IMR-90 (cell line): Measurements from ENCODE around the gene ZNF775. TPM values are rescaled to one million over a fixed set of nuclear protein-coding genes. Genes with fewer than 3 reads are reported as not detected.

Experiments used
- ATAC-seq: fragments of 200-7000 bp; cut with Tn5 transposase; 2 replicates; pipeline ENCODE4 v1.9.1; 2020; ENCODE audit warnings: low read depth, mild to moderate bottlenecking, moderate library complexity
- BruUV-seq: library from RNA; stranded (reverse); fragments of 400-500 nt; replicated peaks from 2 replicates; lab custom pipeline; 2021; lab: Mats Ljungman, UMichigan
- CTCF ChIA-PET: fragments of 300-600 bp; formaldehyde crosslinking; extraction: SDS; loops from one replicate; lab custom pipeline; 2021; ENCODE audit warnings: antibody characterized with exemption; lab: Yijun Ruan, JAX
- POLR2A ChIA-PET: fragments of 300-600 bp; sonication (Branson Sonifier 250); formaldehyde crosslinking; loops from one replicate; lab custom pipeline; 2022; ENCODE audit warnings: antibody characterized with exemption; ENCODE audit not compliant: unreplicated experiment; lab: Charles Lee
- DNase-seq: peaks from one replicate; pipeline ENCODE4 v3.0.0; 2013
- H2AFZ ChIP-seq: replicated peaks from 2 replicates; pipeline ENCODE3; 2013; ENCODE audit warnings: low read length, mild to moderate bottlenecking; ENCODE audit not compliant: poor library complexity
- H2AK5ac ChIP-seq: 2 replicates; pipeline ENCODE4 v1.6.1; 2013; ENCODE audit warnings: low read depth, low read length, inconsistent platforms
- H2AK9ac ChIP-seq: replicated peaks from 2 replicates; pipeline ENCODE3; 2013; ENCODE audit warnings: mild to moderate bottlenecking, low read depth, low read length, moderate library complexity; ENCODE audit not compliant: poor library complexity
- H2BK120ac ChIP-seq: 2 replicates; pipeline ENCODE4 v1.6.1; 2013; ENCODE audit warnings: low read depth, low read length, inconsistent platforms
- H2BK15ac ChIP-seq: 3 replicates; pipeline ENCODE4 v1.6.1; 2013; ENCODE audit warnings: low read depth, low read length, inconsistent platforms
- H2BK20ac ChIP-seq: 2 replicates; pipeline ENCODE4 v1.6.1; 2013; ENCODE audit warnings: low read depth, mild to moderate bottlenecking, inconsistent platforms, low read length, moderate library complexity
- H2BK5ac ChIP-seq: 2 replicates; pipeline ENCODE4 v1.6.1; 2013; ENCODE audit warnings: mild to moderate bottlenecking, low read depth, low read length, inconsistent platforms; ENCODE audit not compliant: poor library complexity, severe bottlenecking
- H3K14ac ChIP-seq: replicated peaks from 2 replicates; pipeline ENCODE4 v1.6.1; 2013; ENCODE audit warnings: low read depth, low read length, inconsistent platforms
- H3K18ac ChIP-seq: 2 replicates; pipeline ENCODE4 v1.6.1; 2013; ENCODE audit warnings: low read depth, low read length, control low read depth
- H3K23ac ChIP-seq: 2 replicates; pipeline ENCODE4 v1.6.1; 2013; ENCODE audit warnings: low read depth, low read length, inconsistent platforms
- H3K27ac ChIP-seq: 2 replicates; pipeline ENCODE4 v1.5.1; 2013; ENCODE audit warnings: mild to moderate bottlenecking, control low read depth, low read length; ENCODE audit not compliant: insufficient read depth
- H3K27me3 ChIP-seq: 2 replicates; pipeline ENCODE4 v1.6.1; 2013; ENCODE audit warnings: low read length; ENCODE audit not compliant: control insufficient read depth, insufficient read depth
- H3K36me3 ChIP-seq: 2 replicates; pipeline ENCODE4 v1.6.1; 2013; ENCODE audit warnings: low read length, mixed read lengths; ENCODE audit not compliant: control insufficient read depth, insufficient read depth
- H3K4ac ChIP-seq: 2 replicates; pipeline ENCODE4 v1.6.1; 2013; ENCODE audit warnings: low read depth, low read length, inconsistent platforms
- H3K4me1 ChIP-seq: 2 replicates; pipeline ENCODE4 v1.6.1; 2013; ENCODE audit warnings: low read length, mixed read lengths; ENCODE audit not compliant: control insufficient read depth, insufficient read depth
- H3K4me2 ChIP-seq: 2 replicates; pipeline ENCODE4 v1.6.1; 2013; ENCODE audit warnings: low read depth, mild to moderate bottlenecking, control low read depth, low read length, moderate library complexity
- H3K4me3 ChIP-seq: 2 replicates; pipeline ENCODE4 v1.5.1; 2013; ENCODE audit warnings: low read depth, mild to moderate bottlenecking, control low read depth, low read length, moderate library complexity; ENCODE audit not compliant: insufficient read depth
- H3K56ac ChIP-seq: 2 replicates; pipeline ENCODE4 v1.6.1; 2013; ENCODE audit warnings: low read length, inconsistent platforms; ENCODE audit not compliant: insufficient read depth; ENCODE audit errors: extremely low read depth
- H3K79me1 ChIP-seq, 2 experiments: 2 replicates each; pipeline ENCODE4 v1.6.1; 2013; ENCODE audit warnings: low read length in 2 of 2, inconsistent platforms in 1 of 2, low read depth in 1 of 2
- H3K9ac ChIP-seq: 2 replicates; pipeline ENCODE4 v1.6.1; 2013; ENCODE audit warnings: low read depth, low read length, control low read depth
- H3K9me1 ChIP-seq: 2 replicates; pipeline ENCODE4 v1.6.1; 2013; ENCODE audit warnings: low read length, inconsistent platforms; ENCODE audit not compliant: insufficient read depth
- H3K9me3 ChIP-seq: 2 replicates; pipeline ENCODE4 v1.6.1; 2013; ENCODE audit warnings: low read length; ENCODE audit not compliant: control insufficient read depth, insufficient read depth
- H4K20me1 ChIP-seq: 2 replicates; pipeline ENCODE4 v1.6.1; 2013; ENCODE audit warnings: low read length, inconsistent platforms; ENCODE audit not compliant: insufficient read depth
- H4K5ac ChIP-seq: 2 replicates; pipeline ENCODE4 v1.6.1; 2013; ENCODE audit warnings: mild to moderate bottlenecking, low read depth, low read length, control low read depth
- H4K8ac ChIP-seq, 2 experiments: 2 replicates each; pipeline ENCODE4 v1.6.1; 2013; ENCODE audit warnings: low read depth in 2 of 2, low read length in 2 of 2, control low read depth in 1 of 2, inconsistent platforms in 1 of 2
- H4K91ac ChIP-seq: 2 replicates; pipeline ENCODE4 v1.6.1; 2013; ENCODE audit warnings: low read depth, low read length, inconsistent platforms; ENCODE audit not compliant: insufficient read depth
- BHLHE40 ChIP-seq: fragments of 150-350 bp; IDR thresholded peaks from 2 replicates; pipeline ENCODE4 v1.6.1; 2016; ENCODE audit warnings: mild to moderate bottlenecking, low read depth, low read length
- CEBPB ChIP-seq: IDR thresholded peaks from 2 replicates; pipeline ENCODE4 v1.6.1; 2012; ENCODE audit warnings: low read depth, low read length, improper control_type of control experiment
- CHD1 ChIP-seq: IDR thresholded peaks from 2 replicates; pipeline ENCODE4 v1.6.1; 2012; ENCODE audit warnings: low read depth, low read length, improper control_type of control experiment
- FOS ChIP-seq: fragments of 150-350 bp; IDR thresholded peaks from 2 replicates; pipeline ENCODE4 v1.6.1; 2016; ENCODE audit warnings: low read depth, low read length
- MAFK ChIP-seq: IDR thresholded peaks from 2 replicates; pipeline ENCODE4 v1.6.1; 2012; ENCODE audit warnings: low read depth, low read length, improper control_type of control experiment
- MAZ ChIP-seq: IDR thresholded peaks from 2 replicates; pipeline ENCODE4 v1.6.1; 2012; ENCODE audit warnings: low read depth, mild to moderate bottlenecking, low read length, improper control_type of control experiment, moderate library complexity, borderline replicate concordance
- MXI1 ChIP-seq: IDR thresholded peaks from 2 replicates; pipeline ENCODE4 v1.6.1; 2012; ENCODE audit warnings: low read depth, mild to moderate bottlenecking, low read length, moderate library complexity, borderline replicate concordance
- POLR2A ChIP-seq: IDR thresholded peaks from 2 replicates; pipeline ENCODE4 v1.6.1; 2012; ENCODE audit warnings: mild to moderate bottlenecking, low read depth, low read length
- RAD21 ChIP-seq: IDR thresholded peaks from 2 replicates; pipeline ENCODE4 v1.6.1; 2012; ENCODE audit warnings: low read length, improper control_type of control experiment
- RFX5 ChIP-seq: IDR thresholded peaks from 2 replicates; pipeline ENCODE4 v1.8.0; 2012; ENCODE audit warnings: low read depth, mild to moderate bottlenecking, low read length, moderate library complexity
- SMC3 ChIP-seq: fragments of 150-350 bp; IDR thresholded peaks from 2 replicates; pipeline ENCODE4 v1.6.1; 2016; ENCODE audit warnings: low read depth, mild to moderate bottlenecking, antibody characterized with exemption, low read length, moderate library complexity
- WGBS, 2 experiments: methylation state at CpG; one replicate each; pipeline versions ENCODE4 v1.1.5 to v1.1.7; 2013; ENCODE audit warnings: missing lambda C conversion rate in 2 of 2; ENCODE audit not compliant: insufficient read length in 1 of 2; ENCODE audit errors: extremely low coverage in 2 of 2; 5-methylcytosine and 5-hydroxymethylcytosine counted together
- dilution Hi-C: fragments of 300-500 bp; cut with HindIII; formaldehyde crosslinking; loops from one replicate; pipeline ENCODE4 v1.14.3; 2018; ENCODE audit warnings: low sequenced_read_pairs; ENCODE audit not compliant: unreplicated experiment
- in situ Hi-C: fragments of 300-500 bp; cut with MboI; formaldehyde crosslinking; loops from 3 replicates; pipeline ENCODE4 v1.14.3; 2019; ENCODE audit warnings: low sequenced_read_pairs, inconsistent platforms, mixed read lengths
- intact Hi-C: fragments of 100-400 bp; cut with micrococcal nuclease; formaldehyde crosslinking; loops from 2 replicates; pipeline ENCODE4 v1.10.0; 2022
- polyA plus RNA-seq, 3 experiments: library from polyadenylated mRNA; depleted of rRNA; stranded (reverse); fragments of >200 nt; gene quantifications; 2 replicates each; pipeline ENCODE4 v1.2.3, GENCODE V29; 2012; ENCODE audit warnings: low replicate concordance in 1 of 3
- total RNA-seq: library from RNA; depleted of rRNA; stranded (reverse); fragments of >200 nt; gene quantifications from 2 replicates; pipeline ENCODE4 v1.2.3, GENCODE V29; 2012
- TF ChIP-seq, protein P1 (sequence below): conservative IDR thresholded peaks from 2 replicates; pipeline ENCODE4 v1.5.1; 2012; ENCODE audit warnings: mild to moderate bottlenecking, low read depth, low read length, improper control_type of control experiment

ZNF775 gene
- total and polyA plus RNA-seq, 2 of the 4 experiments (the other 2 are of a cell fraction): 1.4 to 2.6 TPM

DNA sequence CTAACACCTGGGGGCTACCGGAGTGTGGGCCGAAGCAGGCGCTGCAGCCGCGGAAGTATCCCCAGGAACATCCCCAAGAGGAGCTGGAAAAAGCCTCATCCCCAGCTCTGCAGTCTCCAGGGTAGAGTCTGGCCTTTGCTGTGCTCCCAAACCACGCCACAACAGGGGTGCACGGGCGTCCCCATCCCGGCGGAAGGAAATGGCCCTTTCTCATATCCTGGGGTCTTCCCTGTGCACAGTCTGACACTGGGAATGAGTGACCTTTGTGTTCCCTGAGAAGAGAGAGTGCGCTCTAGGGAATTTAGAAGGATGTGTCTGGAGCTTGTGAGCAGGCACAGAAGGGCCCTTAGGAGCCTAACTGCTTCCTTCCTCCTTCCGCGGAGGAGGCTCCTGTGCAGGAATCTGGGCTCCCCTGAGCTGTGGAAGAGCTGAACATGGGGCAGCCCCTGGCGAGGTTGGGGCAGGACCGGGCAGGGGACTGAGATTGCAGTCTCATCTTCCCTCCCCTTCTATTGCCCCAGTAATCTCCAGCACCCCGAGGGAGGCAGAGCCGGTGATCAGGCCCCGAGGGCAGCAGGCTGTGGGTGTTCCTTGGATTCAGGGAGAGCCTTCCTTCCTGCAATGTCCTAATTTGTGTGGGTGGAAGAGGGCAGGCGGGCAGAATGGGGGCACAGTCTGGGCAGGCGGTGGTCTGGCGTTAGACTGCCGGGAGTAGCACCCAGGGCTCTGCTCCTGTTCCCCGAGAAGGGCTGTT is 9.2 kb upstream of the ZNF775 start (continued):
- no peak for TF ChIP-seq MAFK
- TF ChIP-seq CHD1: no peak

DNA sequence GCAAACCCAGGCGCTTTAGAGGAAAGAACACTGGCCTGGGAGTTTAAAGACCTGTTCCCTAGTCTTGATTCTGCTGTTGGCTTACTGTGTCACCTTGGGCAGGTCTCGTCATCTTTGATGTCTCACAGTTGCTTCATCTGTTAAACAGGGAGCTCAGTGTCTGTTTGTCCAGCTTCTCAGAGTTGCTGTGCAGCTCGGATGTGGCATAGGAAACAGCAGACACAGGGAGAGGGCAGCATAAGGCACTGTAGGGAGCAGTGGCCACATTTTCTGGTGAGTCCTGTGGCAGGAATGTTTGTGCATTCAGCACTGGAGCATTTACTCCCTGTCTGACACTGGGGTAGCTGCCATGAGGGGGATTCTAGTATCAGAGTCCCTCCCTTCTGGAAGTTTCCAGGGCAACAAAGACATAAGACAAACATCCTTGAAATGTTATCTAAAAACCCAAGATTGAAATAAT is 8.5 kb upstream of the ZNF775 start:
- POLR2A ChIA-PET: interaction anchor here (0.5 kb wide), 1 partner anchor 18 kb away, joined by 3 read pairs; no protein-coding TSS in a partner anchor
- H3K27ac ChIP-seq: peak overlapping the region; percentile 85

More for the DNA sequence above, 8.5 kb upstream of the ZNF775 start:
- peak overlapping the region; percentile 98 for H3K4ac ChIP-seq
- dilution Hi-C loops (no loop called here), intact Hi-C loops (no loop called here), in situ Hi-C loops (no loop called here)
- 0 out of 3 replicates have a peak overlapping the region, but pooled peaks have one; percentile 17 for H2BK15ac ChIP-seq
- ATAC-seq: peak; percentile 69
- 0 out of 2 replicates have a peak overlapping the region, but pooled peaks have one; percentile 44 for H3K14ac ChIP-seq
- H3K9me3 ChIP-seq: no peaks in the 10 kb centered on the region
- no peak for TF ChIP-seq RFX5
- no peak for TF ChIP-seq MAZ
- no peak; the same call in 1 of the 2 replicates for TF ChIP-seq POLR2A
- TF ChIP-seq BHLHE40: no peak
- TF ChIP-seq FOS: 0 out of 2 replicates have a peak, but pooled peaks have one; percentile 32
- no peak for TF ChIP-seq CEBPB
- TF ChIP-seq RAD21: 0 out of 2 replicates have a peak, but pooled peaks have one; percentile 9
- no peak for TF ChIP-seq CHD1
- peak; percentile 26; the same call in 1 of the 2 replicates for TF ChIP-seq MAFK
- 0 out of 2 replicates have a peak, but pooled peaks have one; percentile 48 for TF ChIP-seq MXI1
- TF ChIP-seq, protein P1, sequence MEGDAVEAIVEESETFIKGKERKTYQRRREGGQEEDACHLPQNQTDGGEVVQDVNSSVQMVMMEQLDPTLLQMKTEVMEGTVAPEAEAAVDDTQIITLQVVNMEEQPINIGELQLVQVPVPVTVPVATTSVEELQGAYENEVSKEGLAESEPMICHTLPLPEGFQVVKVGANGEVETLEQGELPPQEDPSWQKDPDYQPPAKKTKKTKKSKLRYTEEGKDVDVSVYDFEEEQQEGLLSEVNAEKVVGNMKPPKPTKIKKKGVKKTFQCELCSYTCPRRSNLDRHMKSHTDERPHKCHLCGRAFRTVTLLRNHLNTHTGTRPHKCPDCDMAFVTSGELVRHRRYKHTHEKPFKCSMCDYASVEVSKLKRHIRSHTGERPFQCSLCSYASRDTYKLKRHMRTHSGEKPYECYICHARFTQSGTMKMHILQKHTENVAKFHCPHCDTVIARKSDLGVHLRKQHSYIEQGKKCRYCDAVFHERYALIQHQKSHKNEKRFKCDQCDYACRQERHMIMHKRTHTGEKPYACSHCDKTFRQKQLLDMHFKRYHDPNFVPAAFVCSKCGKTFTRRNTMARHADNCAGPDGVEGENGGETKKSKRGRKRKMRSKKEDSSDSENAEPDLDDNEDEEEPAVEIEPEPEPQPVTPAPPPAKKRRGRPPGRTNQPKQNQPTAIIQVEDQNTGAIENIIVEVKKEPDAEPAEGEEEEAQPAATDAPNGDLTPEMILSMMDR: peak; percentile 27; the same call in 1 of the 2 replicates
- TF ChIP-seq SMC3: no peak
- no peaks in the 10 kb centered on the region; the same call in 1 of the 2 replicates for H3K9me1 ChIP-seq
- no peak overlapping the region for H3K18ac ChIP-seq
- peaks cover 38% of the 10 kb centered on the region for H3K36me3 ChIP-seq
- no peak overlapping the region for H2BK20ac ChIP-seq
- CTCF ChIA-PET: interaction anchor here (0.5 to 1.1 kb wide), 4 partner anchors 14 to 63 kb away, joined by 3 to 5 read pairs (median 3); no protein-coding TSS in a partner anchor
- no peak overlapping the region for H3K4me3 ChIP-seq
- no peak overlapping the region; the same call in 1 of the 2 replicates for H2BK120ac ChIP-seq
- peak; percentile 80 for DNase-seq
- WGBS, 2 experiments: 90% methylated on average over 3 of the region's 3 CpGs; no CpG with 5 or more reads in 1 of the 2 experiments
- 0 out of 2 replicates have a peak overlapping the region, but pooled peaks have one; percentile 49 for H3K56ac ChIP-seq
- peak overlapping the region; percentile 59; the same call in 1 of the 2 replicates for H3K23ac ChIP-seq
- H2AK9ac ChIP-seq: peak overlapping the region; percentile 93
- H2AK5ac ChIP-seq: peak overlapping the region; percentile 43; the same call in 1 of the 2 replicates
- no peak overlapping the region for H4K5ac ChIP-seq
- peak overlapping the region; percentile 47 for H2AFZ ChIP-seq
- peak overlapping the region; percentile 81 for H3K9ac ChIP-seq
- H3K4me1 ChIP-seq: peaks cover 18% of the 10 kb centered on the region
- BruUV-seq: no TSS peak
- H4K91ac ChIP-seq: peak overlapping the region; percentile 66; the same call in 1 of the 2 replicates
- H3K4me2 ChIP-seq: peak overlapping the region; percentile 97
- H3K79me1 ChIP-seq: peaks cover 21 to 44% of the 10 kb centered on the region in 2 experiments; a peak in 3 of 4 replicates
- no peak overlapping the region; a peak in 1 of 4 replicates for H4K8ac ChIP-seq
- H2BK5ac ChIP-seq: peak overlapping the region; percentile 79
- H3K27me3 ChIP-seq: no peaks in the 10 kb centered on the region
- peaks cover 9% of the 10 kb centered on the region for H4K20me1 ChIP-seq
